HUES48 (cell line): ENCODE measurements around the gene PEAK1.
A peak's percentile ranks its signal among the peaks of the same experiment; 100 is the strongest.
"Not testable (repeated sequence)": the region's sequence is repeated elsewhere in the genome, so short reads cannot be mapped to it uniquely, and the experiment has no call there.

Experiments
- H3K27ac ChIP-seq: one replicate; pipeline ENCODE4 v1.7.0; 2013; ENCODE audit warnings: low read depth, low read length, inconsistent platforms
- H3K27me3 ChIP-seq: 2 replicates; pipeline ENCODE4 v1.6.1; 2013; ENCODE audit warnings: mild to moderate bottlenecking, low read length; ENCODE audit not compliant: control insufficient read depth, insufficient read depth
- H3K36me3 ChIP-seq: 2 replicates; pipeline ENCODE4 v1.6.1; 2013; ENCODE audit warnings: low read length; ENCODE audit not compliant: control insufficient read depth, insufficient read depth
- H3K4me1 ChIP-seq: 2 replicates; pipeline ENCODE4 v1.6.1; 2013; ENCODE audit warnings: mild to moderate bottlenecking, low read length; ENCODE audit not compliant: control insufficient read depth, insufficient read depth
- H3K4me3 ChIP-seq: 2 replicates; pipeline ENCODE4 v1.5.1; 2013; ENCODE audit warnings: mild to moderate bottlenecking, low read depth, low read length
- H3K9ac ChIP-seq: 2 replicates; pipeline ENCODE4 v1.6.1; 2013; ENCODE audit warnings: mild to moderate bottlenecking, low read depth, low read length, moderate library complexity
- H3K9me3 ChIP-seq: 2 replicates; pipeline ENCODE4 v1.6.1; 2013; ENCODE audit warnings: low read length; ENCODE audit not compliant: control insufficient read depth, insufficient read depth

PEAK1 gene

GRCh38 chr15:77296773-77297337 lies 123.0 kb downstream of the PEAK1 start:
- H3K36me3 ChIP-seq, result no peaks in the 10 kb centered on the region
- H3K4me3 ChIP-seq, result no peak overlapping the region
- H3K9ac ChIP-seq, result no peak overlapping the region
- no peaks in the 10 kb centered on the region for H3K4me1 ChIP-seq
- H3K9me3 ChIP-seq, result no peaks in the 10 kb centered on the region
- no peaks in the 10 kb centered on the region for H3K27me3 ChIP-seq
- no peak overlapping the region for H3K27ac ChIP-seq

GRCh38 chr15:77295446-77295845 lies 124.5 kb downstream of the PEAK1 start:
- Histone ChIP-seq H3K4me3 (no peak overlapping the region), H3K27ac (no peak overlapping the region), H3K9me3 (no peaks in the 10 kb centered on the region), H3K36me3 (no peaks in the 10 kb centered on the region), H3K4me1 (no peaks in the 10 kb centered on the region), H3K27me3 (no peaks in the 10 kb centered on the region), H3K9ac (no peak overlapping the region)

- Histone ChIP-seq H3K27ac (no peak overlapping the region), H3K9me3 (no peaks in the 10 kb centered on the region), H3K4me1 (no peaks in the 10 kb centered on the region), H3K27me3 (no peaks in the 10 kb centered on the region), H3K4me3 (no peak overlapping the region), H3K36me3 (no peaks in the 10 kb centered on the region), H3K9ac (no peak overlapping the region)
Observed at GRCh38 chr15:77292969-77293558, 126.8 kb downstream of the PEAK1 start.

- Histone ChIP-seq H3K36me3 (no peaks in the 10 kb centered on the region), H3K9me3 (no peaks in the 10 kb centered on the region), H3K4me3 (no peak overlapping the region), H3K27me3 (no peaks in the 10 kb centered on the region), H3K9ac (no peak overlapping the region), H3K4me1 (no peaks in the 10 kb centered on the region), H3K27ac (no peak overlapping the region)
Observed at GRCh38 chr15:77291107-77291506, 128.8 kb downstream of the PEAK1 start.

- Histone ChIP-seq H3K4me3 (no peak overlapping the region), H3K27me3 (no peaks in the 10 kb centered on the region), H3K9me3 (no peaks in the 10 kb centered on the region), H3K4me1 (peaks cover 16% of the 10 kb centered on the region; the same call in 1 of the 2 replicates), H3K9ac (no peak overlapping the region), H3K27ac (no peak overlapping the region), H3K36me3 (peaks cover 5% of the 10 kb centered on the region; the same call in 1 of the 2 replicates)
Observed at GRCh38 chr15:77287385-77287784, 132.5 kb downstream of the PEAK1 start.

- no peaks in the 10 kb centered on the region for H3K9me3 ChIP-seq
- H3K27me3 ChIP-seq, result no peaks in the 10 kb centered on the region
- peaks cover 25% of the 10 kb centered on the region for H3K4me1 ChIP-seq
- peaks cover 5% of the 10 kb centered on the region; the same call in 1 of the 2 replicates for H3K36me3 ChIP-seq
- no peak overlapping the region for H3K9ac ChIP-seq
- no peak overlapping the region for H3K27ac ChIP-seq
- H3K4me3 ChIP-seq, result no peak overlapping the region
Observed at GRCh38 chr15:77285057-77285997, 134.6 kb downstream of the PEAK1 start.

GRCh38 chr15:77282333-77282732 lies 137.6 kb downstream of the PEAK1 start:
- Histone ChIP-seq H3K9ac (peak overlapping the region; percentile 5; the same call in 1 of the 2 replicates), H3K36me3 (peaks cover 5% of the 10 kb centered on the region; the same call in 1 of the 2 replicates), H3K4me3 (0 out of 2 replicates have a peak overlapping the region, but pooled peaks have one; percentile 18), H3K9me3 (no peaks in the 10 kb centered on the region), H3K27me3 (no peaks in the 10 kb centered on the region), H3K27ac (peak overlapping the region; percentile 93), H3K4me1 (peaks cover 25% of the 10 kb centered on the region)

- H3K4me3 ChIP-seq, result no peak overlapping the region
- H3K9ac ChIP-seq, result no peak overlapping the region
- no peaks in the 10 kb centered on the region for H3K9me3 ChIP-seq
- peaks cover 5% of the 10 kb centered on the region for H3K4me1 ChIP-seq
- no peak overlapping the region for H3K27ac ChIP-seq
- H3K27me3 ChIP-seq, result no peaks in the 10 kb centered on the region
- no peaks in the 10 kb centered on the region for H3K36me3 ChIP-seq
Observed at GRCh38 chr15:77276943-77277342, 143.0 kb downstream of the PEAK1 start.

- no peaks in the 10 kb centered on the region for H3K36me3 ChIP-seq
- no peaks in the 10 kb centered on the region for H3K27me3 ChIP-seq
- H3K9ac ChIP-seq, result no peak overlapping the region
- H3K4me3 ChIP-seq, result no peak overlapping the region
- no peak overlapping the region for H3K27ac ChIP-seq
- H3K4me1 ChIP-seq, result no peaks in the 10 kb centered on the region
- no peaks in the 10 kb centered on the region for H3K9me3 ChIP-seq
Observed at GRCh38 chr15:77276096-77276495, 143.8 kb downstream of the PEAK1 start.

GRCh38 chr15:77273136-77273535 lies 146.8 kb downstream of the PEAK1 start:
- not testable (repeated sequence) for H3K36me3 ChIP-seq, H3K4me1 ChIP-seq, H3K9me3 ChIP-seq, H3K4me3 ChIP-seq, H3K27me3 ChIP-seq, H3K27ac ChIP-seq, H3K9ac ChIP-seq
